GM23338 (cell line): ENCODE measurements around the gene EXOC3L1. TPM values are rescaled to one million over a fixed set of nuclear protein-coding genes. Genes with fewer than 3 reads are reported as not detected.

Source experiments
- ATAC-seq: fragments of 200-7000 bp; cut with Tn5 transposase; 3 replicates; pipeline ENCODE4 v1.9.1; 2020
- DNase-seq: peaks from one replicate; pipeline ENCODE4 v3.0.0-alpha.2; 2015; ENCODE audit warnings: low spot score
- H2AFZ ChIP-seq: fragments of 200-600 bp; sonication (generic); 2 replicates; pipeline ENCODE4 v1.8.0; 2016; ENCODE audit warnings: antibody characterized with exemption, mild to moderate bottlenecking, moderate library complexity
- H3F3A ChIP-seq: fragments of 200-600 bp; sonication (generic); replicated peaks from 2 replicates; pipeline ENCODE4 v1.8.0; 2017; ENCODE audit warnings: antibody characterized with exemption, mixed run types, low read depth
- H3K27ac ChIP-seq: fragments of 200-600 bp; sonication (generic); 2 replicates; pipeline ENCODE4 v1.6.1; 2016; ENCODE audit warnings: low read depth
- H3K27me3 ChIP-seq: fragments of 200-600 bp; sonication (generic); 2 replicates; pipeline ENCODE4 v1.8.0; 2016; ENCODE audit warnings: mild to moderate bottlenecking, mixed run types, moderate library complexity; ENCODE audit not compliant: insufficient read depth
- H3K36me3 ChIP-seq: fragments of 200-600 bp; sonication (generic); 2 replicates; pipeline ENCODE4 v1.8.0; 2016; ENCODE audit warnings: mild to moderate bottlenecking; ENCODE audit not compliant: insufficient read depth
- H3K4me1 ChIP-seq: fragments of 200-600 bp; sonication (generic); 2 replicates; pipeline ENCODE4 v1.8.0; 2016; ENCODE audit warnings: mild to moderate bottlenecking, moderate library complexity; ENCODE audit not compliant: insufficient read depth
- H3K4me2 ChIP-seq: fragments of 200-600 bp; sonication (generic); 2 replicates; pipeline ENCODE4 v1.7.1; 2017; ENCODE audit warnings: mixed run types
- H3K4me3 ChIP-seq: fragments of 200-600 bp; sonication (generic); 2 replicates; pipeline ENCODE4 v1.6.1; 2016; ENCODE audit warnings: mixed run types
- H3K79me2 ChIP-seq: fragments of 200-600 bp; sonication (generic); replicated peaks from 2 replicates; pipeline ENCODE4 v1.8.0; 2017; ENCODE audit warnings: mild to moderate bottlenecking; ENCODE audit not compliant: insufficient read depth
- H3K9me2 ChIP-seq: fragments of 200-600 bp; sonication (generic); 2 replicates; pipeline ENCODE4 v1.8.0; 2017; ENCODE audit not compliant: insufficient read depth
- H4K20me1 ChIP-seq: fragments of 200-600 bp; sonication (generic); replicated peaks from 2 replicates; pipeline ENCODE4 v1.8.0; 2017; ENCODE audit warnings: mild to moderate bottlenecking; ENCODE audit not compliant: insufficient read depth
- H3K27ac Mint-ChIP-seq: 2 replicates; pipeline ENCODE4 v1.8.0; 2020; ENCODE audit warnings: inconsistent platforms, mild to moderate bottlenecking, moderate library complexity, mixed read lengths
- H3K27me3 Mint-ChIP-seq: 3 replicates; pipeline ENCODE4 v1.8.0; 2022; ENCODE audit warnings: low read depth, mild to moderate bottlenecking, moderate library complexity, mixed read lengths, inconsistent platforms; ENCODE audit not compliant: insufficient read depth, poor library complexity
- H3K36me3 Mint-ChIP-seq: 3 replicates; pipeline ENCODE4 v1.8.0; 2021; ENCODE audit warnings: low read depth, mild to moderate bottlenecking, inconsistent platforms, moderate library complexity, mixed read lengths
- H3K4me1 Mint-ChIP-seq: 3 replicates; pipeline ENCODE4 v1.8.0; 2020; ENCODE audit warnings: mild to moderate bottlenecking, inconsistent platforms, mixed read lengths
- H3K4me3 Mint-ChIP-seq: 3 replicates; pipeline ENCODE4 v1.8.0; 2021; ENCODE audit warnings: moderate library complexity, mild to moderate bottlenecking, inconsistent platforms, mixed read lengths
- H3K9me3 Mint-ChIP-seq: 3 replicates; pipeline ENCODE4 v1.8.0; 2020; ENCODE audit warnings: moderate library complexity, mild to moderate bottlenecking, inconsistent platforms, mixed read lengths
- CTCF ChIP-seq, 2 experiments: fragments of 200-600 bp in 1 of 2; sonication (generic) in 1 of 2; conservative IDR thresholded peaks; 2 replicates each; pipeline versions ENCODE4 v1.5.1 to v1.6.1; 2016 to 2017; ENCODE audit warnings: antibody characterized with exemption in 2 of 2, low read depth in 2 of 2, mild to moderate bottlenecking in 2 of 2, moderate library complexity in 1 of 2
- ETS1 ChIP-seq: IDR thresholded peaks from 2 replicates; pipeline ENCODE4 v1.6.1; 2016; ENCODE audit warnings: antibody characterized with exemption
- EZH2 ChIP-seq: fragments of 200-600 bp; sonication (generic); IDR thresholded peaks from one replicate; pipeline ENCODE4 v1.8.0; 2017; ENCODE audit warnings: antibody characterized with exemption, mild to moderate bottlenecking, low read depth; ENCODE audit not compliant: unreplicated experiment
- EZH2phosphoT487 ChIP-seq: fragments of 200-600 bp; sonication (generic); IDR thresholded peaks from one replicate; pipeline ENCODE4 v1.8.1; 2018; ENCODE audit warnings: antibody characterized with exemption; ENCODE audit not compliant: unreplicated experiment
- JUNB ChIP-seq: IDR thresholded peaks from one replicate; pipeline ENCODE4 v1.6.1; 2016; ENCODE audit warnings: antibody characterized with exemption; ENCODE audit not compliant: unreplicated experiment
- NANOG ChIP-seq: IDR thresholded peaks from 2 replicates; pipeline ENCODE4 v1.6.1; 2016; ENCODE audit warnings: antibody characterized with exemption, borderline replicate concordance
- STAT1 ChIP-seq: IDR thresholded peaks from one replicate; pipeline ENCODE4 v1.6.1; 2016; ENCODE audit warnings: antibody characterized with exemption; ENCODE audit not compliant: unreplicated experiment
- ZNF114 ChIP-seq: fragments of 250-450 bp; sonication (Bioruptor Pico); IDR thresholded peaks from 2 replicates; pipeline ENCODE4 v1.5.0; 2020; ENCODE audit warnings: mild to moderate bottlenecking, moderate library complexity
- ZNF331 ChIP-seq: fragments of 250-450 bp; sonication (Bioruptor Pico); IDR thresholded peaks from 2 replicates; pipeline ENCODE4 v1.5.0; 2020; ENCODE audit warnings: low read depth, mild to moderate bottlenecking, moderate library complexity
- polyA plus RNA-seq: library from polyadenylated mRNA; unstranded; fragments of >200 nt; fragmentation: Nextera tagmentation; extraction: Ambion mirVana; gene quantifications from 2 replicates; pipeline ENCODE4 v1.2.1, GENCODE V29; 2016
- total RNA-seq: library from RNA; depleted of rRNA; stranded (reverse); fragments of >200 nt; shearing (Covaris generic); gene quantifications from 2 replicates; pipeline ENCODE4 v1.2.3, GENCODE V29; 2014
- TF ChIP-seq, protein P1 (sequence below): fragments of 250-450 bp; sonication (Bioruptor Pico); IDR thresholded peaks from 2 replicates; pipeline ENCODE4 v1.5.0; 2020; ENCODE audit warnings: mild to moderate bottlenecking, moderate library complexity

The EXOC3L1 gene
- total and polyA plus RNA-seq, 2 experiments from 2014 or later: 1.1 to 2.3 TPM

GRCh38 chr16:67164599-67165061, 25.3 kb downstream of the EXOC3L1 start, which contains the start of gene HSF4:
Gene HSF4 (plus strand): TSS chr16:67164745. CDS start chr16:67164812, 67 bp downstream.
- no peak within 1 kb of the TSS for H3K27ac Mint-ChIP-seq

More at GRCh38 chr16:67164599-67165061, 25.3 kb downstream of the EXOC3L1 start, which contains the start of gene HSF4:
- ATAC-seq (peak; percentile 4), DNase-seq (no peak)
- Histone ChIP-seq H3K27me3 (peaks cover 100% of the 10 kb centered on the region), H2AFZ (peak within 1 kb of the TSS; percentile 69), H3K27ac (no peak within 1 kb of the TSS), H4K20me1 (no peaks in the 10 kb centered on the region; the same call in 1 of the 2 replicates), H3K4me3 (peak within 1 kb of the TSS; percentile 59), H3F3A (peaks cover 10% of the 10 kb centered on the region), H3K36me3 (no peaks in the 10 kb centered on the region), H3K4me1 (peaks cover 22% of the 10 kb centered on the region; the same call in 1 of the 2 replicates), H3K4me2 (peak within 1 kb of the TSS; percentile 79), H3K9me2 (no peaks in the 10 kb centered on the region), H3K79me2 (no peaks in the 10 kb centered on the region)
- Mint-ChIP-seq H3K4me1 (peaks cover 35% of the 10 kb centered on the region), H3K9me3 (peaks cover 4% of the 10 kb centered on the region; the same call in 2 of the 3 replicates), H3K36me3 (no peaks in the 10 kb centered on the region), H3K4me3 (peak within 1 kb of the TSS; percentile 60), H3K27me3 (peaks cover 98% of the 10 kb centered on the region)
- TF ChIP-seq STAT1 (no peak), ETS1 (no peak), CTCF (conservative IDR thresholded peaks at IDR 0.05; ENCODE audit: low read depth in 2 of 2) (no peak), ZNF331 (CRISPR knock-in tag) (no peak), JUNB (no peak), ZNF114 (no peak), EZH2phosphoT487 (no peak), EZH2 (no peak), NANOG (no peak)
- TF ChIP-seq, protein P1, sequence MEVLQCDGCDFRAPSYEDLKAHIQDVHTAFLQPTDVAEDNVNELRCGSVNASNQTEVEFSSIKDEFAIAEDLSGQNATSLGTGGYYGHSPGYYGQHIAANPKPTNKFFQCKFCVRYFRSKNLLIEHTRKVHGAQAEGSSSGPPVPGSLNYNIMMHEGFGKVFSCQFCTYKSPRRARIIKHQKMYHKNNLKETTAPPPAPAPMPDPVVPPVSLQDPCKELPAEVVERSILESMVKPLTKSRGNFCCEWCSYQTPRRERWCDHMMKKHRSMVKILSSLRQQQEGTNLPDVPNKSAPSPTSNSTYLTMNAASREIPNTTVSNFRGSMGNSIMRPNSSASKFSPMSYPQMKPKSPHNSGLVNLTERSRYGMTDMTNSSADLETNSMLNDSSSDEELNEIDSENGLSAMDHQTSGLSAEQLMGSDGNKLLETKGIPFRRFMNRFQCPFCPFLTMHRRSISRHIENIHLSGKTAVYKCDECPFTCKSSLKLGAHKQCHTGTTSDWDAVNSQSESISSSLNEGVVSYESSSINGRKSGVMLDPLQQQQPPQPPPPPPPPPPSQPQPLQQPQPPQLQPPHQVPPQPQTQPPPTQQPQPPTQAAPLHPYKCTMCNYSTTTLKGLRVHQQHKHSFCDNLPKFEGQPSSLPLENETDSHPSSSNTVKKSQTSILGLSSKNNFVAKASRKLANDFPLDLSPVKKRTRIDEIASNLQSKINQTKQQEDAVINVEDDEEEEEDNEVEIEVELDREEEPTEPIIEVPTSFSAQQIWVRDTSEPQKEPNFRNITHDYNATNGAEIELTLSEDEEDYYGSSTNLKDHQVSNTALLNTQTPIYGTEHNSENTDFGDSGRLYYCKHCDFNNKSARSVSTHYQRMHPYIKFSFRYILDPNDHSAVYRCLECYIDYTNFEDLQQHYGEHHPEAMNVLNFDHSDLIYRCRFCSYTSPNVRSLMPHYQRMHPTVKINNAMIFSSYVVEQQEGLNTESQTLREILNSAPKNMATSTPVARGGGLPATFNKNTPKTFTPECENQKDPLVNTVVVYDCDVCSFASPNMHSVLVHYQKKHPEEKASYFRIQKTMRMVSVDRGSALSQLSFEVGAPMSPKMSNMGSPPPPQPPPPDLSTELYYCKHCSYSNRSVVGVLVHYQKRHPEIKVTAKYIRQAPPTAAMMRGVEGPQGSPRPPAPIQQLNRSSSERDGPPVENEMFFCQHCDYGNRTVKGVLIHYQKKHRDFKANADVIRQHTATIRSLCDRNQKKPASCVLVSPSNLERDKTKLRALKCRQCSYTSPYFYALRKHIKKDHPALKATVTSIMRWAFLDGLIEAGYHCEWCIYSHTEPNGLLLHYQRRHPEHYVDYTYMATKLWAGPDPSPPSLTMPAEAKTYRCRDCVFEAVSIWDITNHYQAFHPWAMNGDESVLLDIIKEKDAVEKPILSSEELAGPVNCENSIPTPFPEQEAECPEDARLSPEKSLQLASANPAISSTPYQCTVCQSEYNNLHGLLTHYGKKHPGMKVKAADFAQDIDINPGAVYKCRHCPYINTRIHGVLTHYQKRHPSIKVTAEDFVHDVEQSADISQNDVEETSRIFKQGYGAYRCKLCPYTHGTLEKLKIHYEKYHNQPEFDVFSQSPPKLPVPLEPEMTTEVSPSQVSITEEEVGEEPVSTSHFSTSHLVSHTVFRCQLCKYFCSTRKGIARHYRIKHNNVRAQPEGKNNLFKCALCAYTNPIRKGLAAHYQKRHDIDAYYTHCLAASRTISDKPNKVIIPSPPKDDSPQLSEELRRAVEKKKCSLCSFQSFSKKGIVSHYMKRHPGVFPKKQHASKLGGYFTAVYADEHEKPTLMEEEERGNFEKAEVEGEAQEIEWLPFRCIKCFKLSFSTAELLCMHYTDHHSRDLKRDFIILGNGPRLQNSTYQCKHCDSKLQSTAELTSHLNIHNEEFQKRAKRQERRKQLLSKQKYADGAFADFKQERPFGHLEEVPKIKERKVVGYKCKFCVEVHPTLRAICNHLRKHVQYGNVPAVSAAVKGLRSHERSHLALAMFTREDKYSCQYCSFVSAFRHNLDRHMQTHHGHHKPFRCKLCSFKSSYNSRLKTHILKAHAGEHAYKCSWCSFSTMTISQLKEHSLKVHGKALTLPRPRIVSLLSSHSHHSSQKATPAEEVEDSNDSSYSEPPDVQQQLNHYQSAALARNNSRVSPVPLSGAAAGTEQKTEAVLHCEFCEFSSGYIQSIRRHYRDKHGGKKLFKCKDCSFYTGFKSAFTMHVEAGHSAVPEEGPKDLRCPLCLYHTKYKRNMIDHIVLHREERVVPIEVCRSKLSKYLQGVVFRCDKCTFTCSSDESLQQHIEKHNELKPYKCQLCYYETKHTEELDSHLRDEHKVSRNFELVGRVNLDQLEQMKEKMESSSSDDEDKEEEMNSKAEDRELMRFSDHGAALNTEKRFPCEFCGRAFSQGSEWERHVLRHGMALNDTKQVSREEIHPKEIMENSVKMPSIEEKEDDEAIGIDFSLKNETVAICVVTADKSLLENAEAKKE (CRISPR knock-in tag): no peak
